Dendritic cell treated with granulocyte-macrophage colony-stimulating factor and Interleukin-4, amounts not matched to agents 40 ng/mL and 50 ng/mL, for 4 days (primary cell): ENCODE results near the gene THSD7B.
A peak's percentile ranks its signal among the peaks of the same experiment; 100 is the strongest.

ENCODE experiments used
- H3K27ac Mint-ChIP-seq: one replicate; pipeline ENCODE4 v1.8.0; 2022; ENCODE audit warnings: mild to moderate bottlenecking, mixed read lengths
- H3K27me3 Mint-ChIP-seq: one replicate; pipeline ENCODE4 v1.8.0; 2022; ENCODE audit warnings: mild to moderate bottlenecking, mixed read lengths
- H3K36me3 Mint-ChIP-seq: one replicate; pipeline ENCODE4 v1.8.0; 2022; ENCODE audit warnings: low read depth, mixed read lengths
- H3K4me1 Mint-ChIP-seq: one replicate; pipeline ENCODE4 v1.8.0; 2022; ENCODE audit warnings: low read depth, mixed read lengths
- H3K4me3 Mint-ChIP-seq: one replicate; pipeline ENCODE4 v1.8.0; 2022; ENCODE audit warnings: mild to moderate bottlenecking, moderate library complexity, mixed read lengths
- H3K9me3 Mint-ChIP-seq: one replicate; pipeline ENCODE4 v1.8.0; 2022; ENCODE audit warnings: mixed read lengths
- intact Hi-C: fragments of 100-400 bp; cut with micrococcal nuclease; formaldehyde crosslinking; loops from one replicate; pipeline ENCODE4 v1.15.0; 2022

The THSD7B gene

GRCh38 chr2:137178951-137179377 lies 413.6 kb downstream of the THSD7B start:
- no peaks in the 10 kb centered on the region for H3K36me3 Mint-ChIP-seq
- H3K27me3 Mint-ChIP-seq, result no peaks in the 10 kb centered on the region
- H3K9me3 Mint-ChIP-seq, result no peaks in the 10 kb centered on the region
- H3K27ac Mint-ChIP-seq, result peak overlapping the region; percentile 63
- intact Hi-C loops, result no loop called here
- no peak overlapping the region for H3K4me3 Mint-ChIP-seq
- H3K4me1 Mint-ChIP-seq, result peaks cover 15% of the 10 kb centered on the region

- no peaks in the 10 kb centered on the region for H3K9me3 Mint-ChIP-seq
- intact Hi-C loops, result no loop called here
- no peaks in the 10 kb centered on the region for H3K27me3 Mint-ChIP-seq
- no peaks in the 10 kb centered on the region for H3K36me3 Mint-ChIP-seq
- no peak overlapping the region for H3K4me3 Mint-ChIP-seq
- peaks cover 15% of the 10 kb centered on the region for H3K4me1 Mint-ChIP-seq
- peak overlapping the region; percentile 63 for H3K27ac Mint-ChIP-seq
These were observed 414.2 kb downstream of the THSD7B start for GRCh38 chr2:137179542-137179941.

GRCh38 chr2:137180012-137180411 lies 414.7 kb downstream of the THSD7B start:
- intact Hi-C loops, result no loop called here
- H3K27me3 Mint-ChIP-seq, result no peaks in the 10 kb centered on the region
- H3K27ac Mint-ChIP-seq, result no peak overlapping the region
- no peak overlapping the region for H3K4me3 Mint-ChIP-seq
- H3K36me3 Mint-ChIP-seq, result no peaks in the 10 kb centered on the region
- peaks cover 15% of the 10 kb centered on the region for H3K4me1 Mint-ChIP-seq
- H3K9me3 Mint-ChIP-seq, result peaks cover 1% of the 10 kb centered on the region

- H3K4me1 Mint-ChIP-seq, result peaks cover 15% of the 10 kb centered on the region
- no peak overlapping the region for H3K27ac Mint-ChIP-seq
- H3K9me3 Mint-ChIP-seq, result peaks cover 12% of the 10 kb centered on the region
- H3K36me3 Mint-ChIP-seq, result no peaks in the 10 kb centered on the region
- H3K27me3 Mint-ChIP-seq, result no peaks in the 10 kb centered on the region
- no peak overlapping the region for H3K4me3 Mint-ChIP-seq
- intact Hi-C loops, result no loop called here
These were observed 416.0 kb downstream of the THSD7B start for GRCh38 chr2:137181370-137181769.

- intact Hi-C loops, result no loop called here
- no peaks in the 10 kb centered on the region for H3K36me3 Mint-ChIP-seq
- peaks cover 12% of the 10 kb centered on the region for H3K9me3 Mint-ChIP-seq
- no peaks in the 10 kb centered on the region for H3K27me3 Mint-ChIP-seq
- H3K4me3 Mint-ChIP-seq, result no peak overlapping the region
- peaks cover 15% of the 10 kb centered on the region for H3K4me1 Mint-ChIP-seq
- no peak overlapping the region for H3K27ac Mint-ChIP-seq
These were observed 416.7 kb downstream of the THSD7B start for GRCh38 chr2:137182071-137182470.

GRCh38 chr2:137183206-137183898 lies 418.0 kb downstream of the THSD7B start:
- peaks cover 12% of the 10 kb centered on the region for H3K9me3 Mint-ChIP-seq
- H3K36me3 Mint-ChIP-seq, result no peaks in the 10 kb centered on the region
- intact Hi-C loops, result no loop called here
- no peak overlapping the region for H3K4me3 Mint-ChIP-seq
- no peak overlapping the region for H3K27ac Mint-ChIP-seq
- peaks cover 10% of the 10 kb centered on the region for H3K4me1 Mint-ChIP-seq
- no peaks in the 10 kb centered on the region for H3K27me3 Mint-ChIP-seq

- H3K4me3 Mint-ChIP-seq, result no peak overlapping the region
- no peaks in the 10 kb centered on the region for H3K27me3 Mint-ChIP-seq
- no peaks in the 10 kb centered on the region for H3K4me1 Mint-ChIP-seq
- peaks cover 22% of the 10 kb centered on the region for H3K9me3 Mint-ChIP-seq
- H3K27ac Mint-ChIP-seq, result no peak overlapping the region
- intact Hi-C loops, result no loop called here
- no peaks in the 10 kb centered on the region for H3K36me3 Mint-ChIP-seq
These were observed 420.2 kb downstream of the THSD7B start for GRCh38 chr2:137185378-137186078.

GRCh38 chr2:137187216-137187615 lies 421.9 kb downstream of the THSD7B start:
- no peaks in the 10 kb centered on the region for H3K27me3 Mint-ChIP-seq
- intact Hi-C loops, result no loop called here
- H3K4me1 Mint-ChIP-seq, result no peaks in the 10 kb centered on the region
- H3K4me3 Mint-ChIP-seq, result no peak overlapping the region
- H3K9me3 Mint-ChIP-seq, result peaks cover 22% of the 10 kb centered on the region
- no peaks in the 10 kb centered on the region for H3K36me3 Mint-ChIP-seq
- H3K27ac Mint-ChIP-seq, result no peak overlapping the region

GRCh38 chr2:137190411-137191195 lies 425.3 kb downstream of the THSD7B start:
- Mint-ChIP-seq H3K27ac (no peak overlapping the region), H3K4me1 (no peaks in the 10 kb centered on the region), H3K36me3 (no peaks in the 10 kb centered on the region), H3K9me3 (peaks cover 15% of the 10 kb centered on the region), H3K4me3 (no peak overlapping the region), H3K27me3 (no peaks in the 10 kb centered on the region)
- intact Hi-C loops, result no loop called here

- intact Hi-C loops, result no loop called here
- Mint-ChIP-seq H3K27ac (no peak overlapping the region), H3K4me1 (no peaks in the 10 kb centered on the region), H3K4me3 (no peak overlapping the region), H3K36me3 (no peaks in the 10 kb centered on the region), H3K9me3 (peaks cover 10% of the 10 kb centered on the region), H3K27me3 (no peaks in the 10 kb centered on the region)
These were observed 427.3 kb downstream of the THSD7B start for GRCh38 chr2:137192366-137193310.

GRCh38 chr2:137193401-137193800 lies 428.1 kb downstream of the THSD7B start:
- Mint-ChIP-seq H3K27me3 (no peaks in the 10 kb centered on the region), H3K4me1 (no peaks in the 10 kb centered on the region), H3K4me3 (no peak overlapping the region), H3K27ac (no peak overlapping the region), H3K9me3 (peaks cover 10% of the 10 kb centered on the region), H3K36me3 (no peaks in the 10 kb centered on the region)
- intact Hi-C loops, result no loop called here

- H3K27ac Mint-ChIP-seq, result no peak overlapping the region
- no peak overlapping the region for H3K4me3 Mint-ChIP-seq
- peaks cover 4% of the 10 kb centered on the region for H3K9me3 Mint-ChIP-seq
- intact Hi-C loops, result no loop called here
- no peaks in the 10 kb centered on the region for H3K27me3 Mint-ChIP-seq
- no peaks in the 10 kb centered on the region for H3K36me3 Mint-ChIP-seq
- H3K4me1 Mint-ChIP-seq, result no peaks in the 10 kb centered on the region
These were observed 428.8 kb downstream of the THSD7B start for GRCh38 chr2:137194111-137194510.

GRCh38 chr2:137199751-137200150 lies 434.4 kb downstream of the THSD7B start:
- H3K27ac Mint-ChIP-seq, result no peak overlapping the region
- H3K9me3 Mint-ChIP-seq, result no peaks in the 10 kb centered on the region
- no peaks in the 10 kb centered on the region for H3K4me1 Mint-ChIP-seq
- no peaks in the 10 kb centered on the region for H3K27me3 Mint-ChIP-seq
- intact Hi-C loops, result no loop called here
- no peaks in the 10 kb centered on the region for H3K36me3 Mint-ChIP-seq
- H3K4me3 Mint-ChIP-seq, result no peak overlapping the region
